Adrenal gland (tissue), 12 donors: ENCODE data around the gene SH3BP4. TPM values are rescaled to one million over a fixed set of nuclear protein-coding genes. Genes with fewer than 3 reads are reported as not detected.
A peak's percentile ranks its signal among the peaks of the same experiment; 100 is the strongest.

Experiments
- DNase-seq, 7 donors: peaks; one replicate each; pipeline ENCODE4 v3.0.0-alpha.2; 2019 to 2020
- H3K27ac ChIP-seq, 5 donors: fragments of 200-600 bp; sonication (generic) in 4 of 5; 1 replicate in 3 of 5; 2 replicates in 2 of 5; pipeline versions ENCODE4 v1.5.1 to v1.8.0; 2016 to 2020; ENCODE audit warnings: mild to moderate bottlenecking in 1 of 5
- H3K27me3 ChIP-seq: fragments of 200-600 bp; 2 replicates; pipeline ENCODE4 v1.8.0; 2021
- H3K36me3 ChIP-seq, 2 donors: fragments of 200-600 bp; replicated peaks in 1 of 2; 1 replicate in 1 of 2; 2 replicates in 1 of 2; pipeline versions ENCODE4 v1.5.1 to v1.8.0; 2018 to 2022
- H3K4me1 ChIP-seq, 2 donors: fragments of 200-600 bp; replicated peaks in 1 of 2; 1 replicate in 1 of 2; 2 replicates in 1 of 2; pipeline versions ENCODE4 v1.5.1 to v1.8.0; 2018 to 2021
- H3K4me3 ChIP-seq, 4 donors: fragments of 200-600 bp; sonication (generic) in 3 of 4; one replicate each; pipeline ENCODE4 v1.5.1; 2016 to 2018
- H3K9me3 ChIP-seq, 3 donors: fragments of 200-600 bp; sonication (generic) in 1 of 3; replicated peaks in 1 of 3; 1 replicate in 2 of 3; 2 replicates in 1 of 3; pipeline versions ENCODE4 v1.5.1 to v1.8.0; 2016 to 2021
- CTCF ChIP-seq, 6 experiments: fragments of 450-650 bp in 4 of 6; fragments of 200-600 bp in 2 of 6; sonication (generic) in 1 of 6; IDR thresholded peaks; 1 replicate in 5 of 6; 2 replicates in 1 of 6; pipeline versions ENCODE4 v1.5.1 to v1.8.0; 2016 to 2021; ENCODE audit warnings: antibody characterized with exemption in 6 of 6, mild to moderate bottlenecking in 2 of 6, moderate library complexity in 1 of 6
- POLR2A ChIP-seq, 2 donors: fragments of 450-650 bp; IDR thresholded peaks; one replicate each; pipeline ENCODE4 v1.6.1; 2017; ENCODE audit warnings: antibody characterized with exemption in 2 of 2, mild to moderate bottlenecking in 2 of 2, moderate library complexity in 1 of 2
- WGBS, 4 donors: extraction: QIAGEN DNeasy Blood & Tissue Kit in 2 of 4; methylation state at CpG; one replicate each; pipeline versions ENCODE4 v1.1.5 to v1.1.7; 2013 to 2017; 5-methylcytosine and 5-hydroxymethylcytosine counted together
- intact Hi-C, 2 donors: fragments of 100-400 bp; cut with DNase I; formaldehyde crosslinking; loops; one replicate each; pipeline versions ENCODE4 v1.14.1 to v1.15.0; 2022 to 2023
- polyA plus RNA-seq, 3 donors: library from polyadenylated mRNA; stranded (reverse); fragments of 200-250 nt in 2 of 3; fragments of 350-450 nt in 1 of 3; fragmentation: Illumina TruSeq in 1 of 3; extraction: RNeasy Lipid Tissue Mini Kit (QIAGEN cat#74804) in 1 of 3; gene quantifications; one replicate each; pipeline ENCODE4 v1.2.3, GENCODE V29; 2013 to 2014
- total RNA-seq, 9 donors: library from RNA; depleted of rRNA in 4 of 9; stranded (reverse); fragments of >200 nt in 4 of 9; fragments of 120-200 nt in 1 of 9; fragmentation: NEBNext Ultra II Directional in 1 of 9; extraction: Animal tissue kit (Norgen Biotek cat#: 25700) in 1 of 9; gene quantifications; one replicate each; pipeline versions ENCODE4 v1.1.0 to v1.2.4, GENCODE V29; 2013 to 2023
- donor health status: healthy with polysubstance abuse.
- donor health status: Bipolar disorder and iron deficiency.
- donor health status: DM: yes; HTN: yes; CAD: no.
- donor health status: DM: no; HTN: no; CAD: no.
- donor health status: DM: no; HTN: no; CAD: no.
- donor health status: DM: yes; HTN: yes; CAD: no.

Gene SH3BP4
- total and polyA plus RNA-seq, 12 donors = 5.1 to 26.9 (median 19.9) TPM

GRCh38 chr2:234978466-234979203, 26.8 kb downstream of the SH3BP4 start:
- WGBS, 4 donors = 65 to 74% (median 71%) methylated on average over 17 to 23 of the region's 23 CpGs
- no peaks in the 10 kb centered on the region for H3K27me3 ChIP-seq
- H3K4me3 ChIP-seq = no peak overlapping the region
- intact Hi-C loops = no loop called here
- DNase-seq = peak in 1 of 7 donors; percentile 32
- H3K4me1 ChIP-seq = peaks cover 0 to 32% of the 10 kb centered on the region in 2 donors
- TF ChIP-seq POLR2A (IDR thresholded peaks at IDR 0.05) = no peak
- TF ChIP-seq CTCF (IDR thresholded peaks at IDR 0.05) = no peak
- H3K9me3 ChIP-seq = no peaks in the 10 kb centered on the region
- H3K27ac ChIP-seq = peak overlapping the region in 1 of 5 donors; percentile 59
- no peaks in the 10 kb centered on the region for H3K36me3 ChIP-seq

DNA sequence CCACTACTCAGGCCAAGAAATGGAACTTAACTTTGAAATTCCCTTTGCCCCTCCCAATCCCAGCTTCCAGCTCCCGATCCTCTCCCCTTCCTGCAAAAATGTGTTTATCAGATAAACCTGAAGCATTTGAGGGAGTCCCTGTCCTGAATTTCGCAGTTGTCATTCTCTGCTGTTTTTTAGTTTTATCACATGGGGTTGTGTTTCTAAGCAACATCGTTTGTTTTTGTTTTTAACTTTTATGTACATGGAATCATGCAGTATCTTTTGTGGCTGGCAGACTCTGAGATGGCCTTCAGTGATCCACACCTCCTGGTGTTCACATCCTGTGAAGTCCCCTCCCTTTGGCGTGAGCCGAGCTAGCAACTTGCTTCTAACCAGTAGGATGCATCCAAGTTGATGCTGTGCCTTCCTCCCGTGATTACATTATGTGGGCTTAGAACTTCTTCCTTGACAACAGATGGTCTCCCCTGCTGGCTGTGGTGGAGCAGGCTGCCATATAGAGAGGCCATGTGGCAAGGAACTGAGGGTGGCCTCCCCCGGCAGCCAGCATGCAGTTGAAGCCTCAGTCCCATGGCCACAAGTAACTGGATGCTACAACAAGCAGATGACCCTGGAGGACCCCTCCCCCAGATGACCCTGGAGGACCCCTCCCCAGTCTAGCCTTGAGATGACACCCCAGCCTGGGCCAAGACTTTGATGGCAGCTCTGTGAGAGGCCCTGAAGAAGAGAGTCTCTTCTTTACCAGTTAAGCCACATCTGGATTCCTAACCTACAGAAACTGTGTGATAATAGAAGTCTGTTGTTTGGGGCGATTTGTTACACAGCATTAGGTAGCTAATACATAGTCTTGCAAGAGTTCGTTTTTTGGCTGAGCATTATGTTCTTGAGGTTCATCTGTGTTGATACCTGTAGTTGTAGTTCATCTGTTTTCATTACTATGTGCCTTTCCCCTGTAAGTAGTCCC, 27.7 kb downstream of the SH3BP4 start:
- Histone ChIP-seq H3K9me3 (no peaks in the 10 kb centered on the region), H3K36me3 (no peaks in the 10 kb centered on the region), H3K27me3 (no peaks in the 10 kb centered on the region), H3K4me1 (peaks cover 0 to 32% of the 10 kb centered on the region in 2 donors), H3K4me3 (no peak overlapping the region), H3K27ac (peak overlapping the region in 1 of 5 donors; percentile 60)
- 75 to 84% (median 80%) methylated on average over 8 to 9 of the region's 9 CpGs for WGBS, 4 donors
- no peak for DNase-seq
- intact Hi-C loops = no loop called here
- TF ChIP-seq CTCF (IDR thresholded peaks at IDR 0.05) (no peak), POLR2A (IDR thresholded peaks at IDR 0.05) (no peak)

DNA sequence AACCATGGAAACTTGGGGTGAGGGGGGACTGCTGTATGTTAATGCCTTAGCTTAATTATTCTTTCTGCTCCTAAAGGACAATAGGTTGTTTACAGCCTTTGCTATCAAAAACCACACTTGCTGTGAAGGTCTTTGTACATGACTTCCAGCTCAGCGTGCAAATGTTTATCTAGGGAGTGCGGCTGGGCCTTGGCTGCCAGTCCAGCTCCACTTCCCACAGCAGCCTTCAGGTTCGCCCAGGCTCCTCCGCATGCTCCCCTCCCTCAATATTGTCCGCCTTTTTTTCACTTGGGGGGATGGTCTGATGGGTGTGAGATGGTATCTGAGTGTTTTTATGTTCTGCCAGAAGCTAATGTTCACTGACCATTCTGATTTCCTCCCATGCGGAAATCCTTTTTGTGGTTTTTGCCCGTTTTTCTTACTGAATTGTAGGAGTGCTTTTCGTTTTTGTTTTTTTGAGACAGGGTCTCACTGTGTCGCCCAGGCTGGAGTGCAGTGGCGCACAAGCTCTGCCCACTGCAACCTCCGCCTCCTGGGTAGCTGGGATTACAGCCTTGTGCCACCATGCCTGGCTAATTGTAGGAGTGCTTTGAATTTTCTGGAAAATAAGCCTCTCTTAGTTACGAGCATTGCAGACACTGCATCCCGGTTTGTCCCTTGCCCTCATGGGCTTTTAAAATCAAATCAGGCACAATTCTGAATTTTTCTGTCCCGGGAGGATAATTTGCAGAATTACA, 28.8 kb downstream of the SH3BP4 start:
- H3K27me3 ChIP-seq = no peaks in the 10 kb centered on the region
- no peak for TF ChIP-seq POLR2A (IDR thresholded peaks at IDR 0.05)
- no peak for TF ChIP-seq CTCF (IDR thresholded peaks at IDR 0.05)
- no peaks in the 10 kb centered on the region for H3K36me3 ChIP-seq
- H3K27ac ChIP-seq = peak overlapping the region in 2 of 5 donors; percentile 37 to 78
- intact Hi-C loops = no loop called here
- no peak for DNase-seq
- peaks cover 0 to 32% of the 10 kb centered on the region in 2 donors for H3K4me1 ChIP-seq
- no peaks in the 10 kb centered on the region for H3K9me3 ChIP-seq
- 63 to 73% (median 67%) methylated on average over 14 of the region's 14 CpGs for WGBS, 4 donors
- H3K4me3 ChIP-seq = no peak overlapping the region
